ENCODE measurements around the gene GUCY2D. TPM values are rescaled to one million over a fixed set of nuclear protein-coding genes. Genes with fewer than 3 reads are reported as not detected.
"Not testable (repeated sequence)": the region's sequence is repeated elsewhere in the genome, so short reads cannot be mapped to it uniquely, and the experiment has no call there.

The GUCY2D gene
- total RNA-seq, 4 donors from 2014 or later, result 0.30 TPM; not detected in 3

DNA sequence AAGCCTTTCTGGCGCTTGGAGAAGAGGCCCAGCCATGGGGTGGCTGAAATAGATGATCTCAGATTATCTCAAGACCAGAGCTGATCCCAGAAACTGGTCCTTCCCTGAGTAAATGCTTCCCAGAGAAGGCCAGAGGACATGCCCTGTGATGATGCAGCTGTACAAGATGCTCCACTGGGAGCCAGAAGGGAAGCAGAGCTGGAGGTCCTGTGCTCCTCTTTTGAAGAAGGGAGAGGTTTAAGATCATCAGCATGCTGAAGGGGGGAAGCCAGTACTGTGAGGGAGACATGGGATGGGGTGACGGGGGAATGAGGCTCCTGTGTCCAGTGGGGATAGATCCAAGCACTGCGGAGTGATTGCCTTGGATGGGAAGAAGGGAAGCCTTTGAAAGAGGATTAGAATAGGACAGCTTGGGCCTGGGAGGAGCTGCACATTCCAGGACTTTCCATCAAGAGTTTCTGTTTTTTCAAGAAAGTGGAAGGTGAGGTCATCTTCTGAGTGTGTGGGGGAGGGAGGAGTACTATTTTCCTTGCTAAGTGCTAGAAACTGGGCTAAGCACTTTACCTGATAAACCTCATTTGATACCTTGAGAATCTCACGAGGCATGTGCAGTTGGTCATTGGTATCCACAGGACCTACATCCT, 20.1 kb downstream of the GUCY2D start:
- WGBS, 2 donors, result 70 to 84% methylated on average over 4 of the region's 4 CpGs
- DNase-seq (ENCODE audit: low spot score in 2 of 2), result no peak
- TF ChIP-seq, protein P1, sequence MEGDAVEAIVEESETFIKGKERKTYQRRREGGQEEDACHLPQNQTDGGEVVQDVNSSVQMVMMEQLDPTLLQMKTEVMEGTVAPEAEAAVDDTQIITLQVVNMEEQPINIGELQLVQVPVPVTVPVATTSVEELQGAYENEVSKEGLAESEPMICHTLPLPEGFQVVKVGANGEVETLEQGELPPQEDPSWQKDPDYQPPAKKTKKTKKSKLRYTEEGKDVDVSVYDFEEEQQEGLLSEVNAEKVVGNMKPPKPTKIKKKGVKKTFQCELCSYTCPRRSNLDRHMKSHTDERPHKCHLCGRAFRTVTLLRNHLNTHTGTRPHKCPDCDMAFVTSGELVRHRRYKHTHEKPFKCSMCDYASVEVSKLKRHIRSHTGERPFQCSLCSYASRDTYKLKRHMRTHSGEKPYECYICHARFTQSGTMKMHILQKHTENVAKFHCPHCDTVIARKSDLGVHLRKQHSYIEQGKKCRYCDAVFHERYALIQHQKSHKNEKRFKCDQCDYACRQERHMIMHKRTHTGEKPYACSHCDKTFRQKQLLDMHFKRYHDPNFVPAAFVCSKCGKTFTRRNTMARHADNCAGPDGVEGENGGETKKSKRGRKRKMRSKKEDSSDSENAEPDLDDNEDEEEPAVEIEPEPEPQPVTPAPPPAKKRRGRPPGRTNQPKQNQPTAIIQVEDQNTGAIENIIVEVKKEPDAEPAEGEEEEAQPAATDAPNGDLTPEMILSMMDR (IDR thresholded peaks at IDR 0.05), result no peak
- TF ChIP-seq POLR2A (IDR thresholded peaks at IDR 0.05) (no peak), EP300 (IDR thresholded peaks at IDR 0.05) (no peak)
- H3K27ac ChIP-seq, result no peak overlapping the region
- no peaks in the 10 kb centered on the region for H3K36me3 ChIP-seq
- peaks cover 0 to 4% of the 10 kb centered on the region in 2 donors for H3K27me3 ChIP-seq
- H3K4me3 ChIP-seq, result no peak overlapping the region
- peaks cover 0 to 3% (median 0%) of the 10 kb centered on the region in 4 donors for H3K4me1 ChIP-seq
- no peaks in the 10 kb centered on the region for H3K9me3 ChIP-seq

DNA sequence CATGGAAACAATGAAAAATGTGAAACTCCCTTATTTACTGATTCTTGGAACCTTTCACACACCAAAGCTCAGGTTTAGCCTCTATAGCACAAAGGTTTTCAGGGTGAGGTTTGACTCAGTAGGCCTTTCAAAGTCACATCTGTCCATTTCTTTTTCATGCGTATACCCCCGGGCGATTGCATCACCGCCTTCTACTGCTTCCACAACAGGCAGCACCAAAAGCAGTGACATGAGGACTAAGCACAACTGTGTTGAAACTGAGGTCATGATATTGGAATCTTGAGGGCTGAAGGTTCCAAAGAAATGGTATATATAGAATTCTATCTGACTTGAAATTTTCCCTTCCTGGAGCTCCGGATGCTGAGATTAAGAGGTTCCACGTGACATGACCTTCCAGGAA, 21.7 kb downstream of the GUCY2D start:
- H3K27me3 ChIP-seq, result peaks cover 0 to 13% of the 10 kb centered on the region in 2 donors
- H3K4me1 ChIP-seq; H3K4me3 ChIP-seq; H3K27ac ChIP-seq; H3K9me3 ChIP-seq; DNase-seq (ENCODE audit: low spot score in 2 of 2); H3K36me3 ChIP-seq: not testable (repeated sequence)
- 55 to 74% methylated on average over 6 of the region's 6 CpGs for WGBS, 2 donors

DNA sequence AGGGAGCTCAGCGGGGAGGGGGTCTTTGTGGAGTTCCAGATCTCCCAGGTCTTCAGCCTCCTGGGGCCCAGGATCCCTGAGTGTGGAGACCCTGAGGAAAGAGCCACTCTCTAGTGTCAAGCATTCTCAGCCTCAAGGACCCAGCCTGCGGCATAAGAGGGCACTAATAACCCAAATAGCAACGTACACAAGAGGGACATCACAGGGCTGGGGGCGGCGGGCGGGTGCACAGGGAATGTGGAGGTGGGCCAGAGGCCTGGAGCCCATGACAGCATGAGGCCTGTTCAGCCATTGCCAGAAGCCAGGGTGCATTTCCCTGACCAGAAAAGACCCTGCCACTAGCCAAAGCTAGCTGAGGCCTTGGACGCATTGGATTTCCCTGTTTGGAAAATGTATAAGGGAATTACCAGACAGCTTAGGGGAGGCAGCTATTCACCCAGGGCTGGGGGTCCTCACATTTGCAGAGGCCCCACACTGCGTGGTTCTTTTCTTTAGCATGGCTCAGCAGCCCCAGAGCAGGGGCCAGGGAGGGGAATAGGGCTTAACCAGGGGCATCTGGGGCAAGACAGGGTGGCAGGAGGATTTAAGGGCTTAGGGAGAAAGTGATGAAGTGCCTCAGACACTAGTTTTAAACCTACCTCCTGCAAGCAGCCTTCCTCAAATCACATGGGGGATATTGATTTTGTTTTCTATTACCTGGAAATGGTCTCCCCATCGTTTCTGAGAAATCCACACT, 22.9 kb downstream of the GUCY2D start:
- DNase-seq (ENCODE audit: low spot score in 2 of 2), result no peak

DNA sequence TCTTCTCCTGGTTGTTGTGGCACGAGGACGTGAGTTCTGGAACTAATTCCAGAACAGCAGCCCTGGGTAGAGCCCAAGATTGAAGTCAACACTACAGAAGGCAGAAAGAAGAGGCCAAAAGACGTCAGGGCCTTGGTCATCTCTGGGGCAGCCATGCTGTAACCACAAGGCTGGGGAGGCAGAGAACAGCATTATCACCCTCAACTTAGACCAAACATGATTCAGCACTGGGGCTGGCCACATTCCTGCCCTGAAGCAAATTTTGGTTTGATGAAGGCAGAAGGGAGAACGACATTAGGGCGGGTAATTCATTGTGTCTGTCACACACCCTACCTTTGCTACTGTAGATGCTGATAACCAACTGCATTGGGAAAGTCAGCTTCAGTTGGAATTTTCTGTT, 26.7 kb downstream of the GUCY2D start:
- Histone ChIP-seq H3K27ac (no peak overlapping the region), H3K4me1 (no peaks in the 10 kb centered on the region), H3K4me3 (no peak overlapping the region), H3K36me3 (no peaks in the 10 kb centered on the region), H3K9me3 (peaks cover 0 to 4% (median 0%) of the 10 kb centered on the region in 4 donors), H3K27me3 (peaks cover 0 to 43% of the 10 kb centered on the region in 2 donors)
- TF ChIP-seq, protein P1 (IDR thresholded peaks at IDR 0.05), result no peak
- no peak for TF ChIP-seq POLR2A (IDR thresholded peaks at IDR 0.05)
- no peak for TF ChIP-seq EP300 (IDR thresholded peaks at IDR 0.05)
- no peak for DNase-seq (ENCODE audit: low spot score in 2 of 2)
- WGBS, 2 donors, result 71 to 79% methylated on average over 5 of the region's 5 CpGs

More for the DNA sequence above, 22.9 kb downstream of the GUCY2D start:
- Histone ChIP-seq H3K36me3 (no peaks in the 10 kb centered on the region), H3K27me3 (peaks cover 0 to 20% of the 10 kb centered on the region in 2 donors), H3K27ac (no peak overlapping the region), H3K9me3 (peaks cover 0 to 4% (median 0%) of the 10 kb centered on the region in 4 donors), H3K4me1 (no peaks in the 10 kb centered on the region), H3K4me3 (no peak overlapping the region)
- 77 to 81% methylated on average over 9 of the region's 9 CpGs for WGBS, 2 donors
- TF ChIP-seq, protein P1 (IDR thresholded peaks at IDR 0.05), result no peak
- TF ChIP-seq EP300 (IDR thresholded peaks at IDR 0.05) (no peak), POLR2A (IDR thresholded peaks at IDR 0.05) (no peak)

DNA sequence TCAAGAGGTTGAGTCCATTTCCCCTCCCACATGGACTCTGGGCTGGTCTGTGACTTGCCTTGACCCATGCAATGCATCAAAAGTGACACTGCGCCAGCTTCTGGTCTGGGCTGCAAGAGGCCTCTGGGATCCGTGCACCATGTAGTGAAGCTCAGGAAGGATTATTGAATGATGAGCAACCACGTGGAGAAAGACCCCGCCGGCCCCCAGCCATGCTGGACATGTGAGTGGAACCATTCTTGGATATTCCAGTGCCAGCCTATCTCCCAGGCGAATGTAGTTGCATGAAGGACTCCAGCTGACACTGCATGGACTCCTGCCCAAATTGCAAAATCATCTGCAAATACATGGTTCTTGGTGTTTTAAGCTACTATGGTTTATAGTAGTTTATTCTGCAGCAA, 28.8 kb downstream of the GUCY2D start:
- no peak for DNase-seq (ENCODE audit: low spot score in 2 of 2)
- peaks cover 0 to 53% of the 10 kb centered on the region in 2 donors for H3K27me3 ChIP-seq
- 75 to 78% methylated on average over 6 of the region's 6 CpGs for WGBS, 2 donors

More for the DNA sequence above, 28.8 kb downstream of the GUCY2D start:
- no peak overlapping the region for H3K4me3 ChIP-seq
- H3K27ac ChIP-seq, result no peak overlapping the region
- TF ChIP-seq, protein P1 (IDR thresholded peaks at IDR 0.05), result no peak
- TF ChIP-seq POLR2A (IDR thresholded peaks at IDR 0.05), result no peak
- no peak for TF ChIP-seq EP300 (IDR thresholded peaks at IDR 0.05)
- peaks cover 0 to 4% (median 0%) of the 10 kb centered on the region in 4 donors for H3K9me3 ChIP-seq
- H3K4me1 ChIP-seq, result no peaks in the 10 kb centered on the region
- H3K36me3 ChIP-seq, result no peaks in the 10 kb centered on the region

Measured in tibial nerve (tissue), 4 donors.